Measurements from ENCODE around the gene HIBADH. TPM values are rescaled to one million over a fixed set of nuclear protein-coding genes. Genes with fewer than 3 reads are reported as not detected.

The HIBADH gene
- total RNA-seq, 2 donors from 2014 or later, result 21.7 to 30.7 TPM

GRCh38 chr7:27634671-27635493 is 27.8 kb downstream of the HIBADH start:
- H3K4me3 ChIP-seq, result no peak overlapping the region
- H3K4me1 ChIP-seq (ENCODE audit: control insufficient read depth in 1 of 2, low read depth in 2 of 2), result peaks cover 7 to 17% of the 10 kb centered on the region in 2 donors
- no peaks in the 10 kb centered on the region for H3K36me3 ChIP-seq
- no peaks in the 10 kb centered on the region for H3K9me3 ChIP-seq
- H3K27ac ChIP-seq, result no peak overlapping the region
- no peaks in the 10 kb centered on the region for H3K27me3 ChIP-seq (replicated peaks; ENCODE audit: insufficient read depth)
- TF ChIP-seq CTCF (IDR thresholded peaks at IDR 0.05), result no peak
- ATAC-seq (ENCODE audit: insufficient number of reproducible peaks, low FRiP score, low read depth) (no peak), DNase-seq (ENCODE audit: low spot score) (no peak)

- TF ChIP-seq CTCF (IDR thresholded peaks at IDR 0.05), result no peak
- Histone ChIP-seq H3K27ac (no peak overlapping the region), H3K9me3 (no peaks in the 10 kb centered on the region)
Observed at GRCh38 chr7:27633062-27633461, 29.6 kb downstream of the HIBADH start.

GRCh38 chr7:27631391-27631790 is 31.3 kb downstream of the HIBADH start:
- H3K4me1 ChIP-seq (ENCODE audit: control insufficient read depth in 1 of 2, low read depth in 2 of 2), result peaks cover 4 to 12% of the 10 kb centered on the region in 2 donors
- H3K4me3 ChIP-seq, result no peak overlapping the region
- H3K27me3 ChIP-seq (replicated peaks; ENCODE audit: insufficient read depth), result no peaks in the 10 kb centered on the region
- no peaks in the 10 kb centered on the region for H3K36me3 ChIP-seq
- H3K27ac ChIP-seq, result no peak overlapping the region
- DNase-seq (ENCODE audit: low spot score) (no peak), ATAC-seq (ENCODE audit: insufficient number of reproducible peaks, low FRiP score, low read depth) (no peak)
- TF ChIP-seq CTCF (IDR thresholded peaks at IDR 0.05), result no peak
- no peaks in the 10 kb centered on the region for H3K9me3 ChIP-seq

More at GRCh38 chr7:27633062-27633461, 29.6 kb downstream of the HIBADH start:
- H3K4me3 ChIP-seq, result no peak overlapping the region
- H3K36me3 ChIP-seq, result no peaks in the 10 kb centered on the region
- ATAC-seq (ENCODE audit: insufficient number of reproducible peaks, low FRiP score, low read depth) (no peak), DNase-seq (ENCODE audit: low spot score) (no peak)
- peaks cover 7 to 17% of the 10 kb centered on the region in 2 donors for H3K4me1 ChIP-seq (ENCODE audit: control insufficient read depth in 1 of 2, low read depth in 2 of 2)
- H3K27me3 ChIP-seq (replicated peaks; ENCODE audit: insufficient read depth), result no peaks in the 10 kb centered on the region

- DNase-seq (ENCODE audit: low spot score) (no peak), ATAC-seq (ENCODE audit: insufficient number of reproducible peaks, low FRiP score, low read depth) (no peak)
- Histone ChIP-seq H3K4me1 (ENCODE audit: control insufficient read depth in 1 of 2, low read depth in 2 of 2) (no peaks in the 10 kb centered on the region), H3K27me3 (replicated peaks; ENCODE audit: insufficient read depth) (no peaks in the 10 kb centered on the region), H3K27ac (no peak overlapping the region), H3K9me3 (no peaks in the 10 kb centered on the region), H3K36me3 (no peaks in the 10 kb centered on the region), H3K4me3 (no peak overlapping the region)
- no peak for TF ChIP-seq CTCF (IDR thresholded peaks at IDR 0.05)
Observed at GRCh38 chr7:27627146-27627545, 35.5 kb downstream of the HIBADH start.

GRCh38 chr7:27619492-27619891 is 43.2 kb downstream of the HIBADH start:
- H3K9me3 ChIP-seq, result peaks cover 28% of the 10 kb centered on the region
- H3K4me1 ChIP-seq (ENCODE audit: control insufficient read depth in 1 of 2, low read depth in 2 of 2), result no peaks in the 10 kb centered on the region
- peaks cover 4% of the 10 kb centered on the region for H3K36me3 ChIP-seq
- no peak overlapping the region for H3K27ac ChIP-seq
- no peaks in the 10 kb centered on the region for H3K27me3 ChIP-seq (replicated peaks; ENCODE audit: insufficient read depth)
- ATAC-seq (ENCODE audit: insufficient number of reproducible peaks, low FRiP score, low read depth) (no peak), DNase-seq (ENCODE audit: low spot score) (no peak)
- no peak for TF ChIP-seq CTCF (IDR thresholded peaks at IDR 0.05)
- no peak overlapping the region for H3K4me3 ChIP-seq

All from thoracic aorta (tissue), 2 donors.